ENCODE data around the gene ELSPBP1. TPM values are rescaled to one million over a fixed set of nuclear protein-coding genes. Genes with fewer than 3 reads are reported as not detected.

ELSPBP1 gene
- total RNA-seq, result not detected in 2 replicates

GRCh38 chr19:47994209-47994802, at the start of gene ELSPBP1:
TSS of gene ELSPBP1 (plus strand) at chr19:47994632. CDS start at chr19:48008668, 14,036 bp downstream.

GRCh38 chr19:47992070-47992469, 2.4 kb upstream of the ELSPBP1 start, which contains the start of gene BSPH1:
TSS of gene BSPH1 (minus strand) at chr19:47992170. CDS start at chr19:47992081, 89 bp downstream.

GRCh38 chr19:48043675-48044258, 49.3 kb downstream of the ELSPBP1 start, which contains the start of gene CABP5:
TSS of gene CABP5 (minus strand) at chr19:48044079. CDS start at chr19:48043922, 157 bp downstream.

Other genes starting within 250 kb of the ELSPBP1 start
- gene NOP53, start 249.1 kb upstream of the ELSPBP1 start, total RNA-seq, result 71.7 and 79.7 TPM in 2 replicates
- gene SELENOW, start 215.9 kb upstream of the ELSPBP1 start, total RNA-seq, result 217 and 234 TPM in 2 replicates
- not detected in 2 replicates for gene TPRX1, start 190.1 kb upstream of the ELSPBP1 start, total RNA-seq
- not detected in 2 replicates for gene CRX, start 172.7 kb upstream of the ELSPBP1 start, total RNA-seq
- not detected in 2 replicates for gene TPRX2, start 135.4 kb upstream of the ELSPBP1 start, total RNA-seq
- not detected in 2 replicates for gene SULT2A1, start 108.3 kb upstream of the ELSPBP1 start, total RNA-seq
- not detected in 2 replicates for gene BSPH1, start 2.5 kb upstream of the ELSPBP1 start, total RNA-seq
- gene CABP5, start 49.4 kb downstream of the ELSPBP1 start, total RNA-seq, result not detected in 2 replicates
- gene PLA2G4C, start 116.2 kb downstream of the ELSPBP1 start, total RNA-seq, result 4.7 and 27.1 TPM in 2 replicates
- gene LIG1, start 175.7 kb downstream of the ELSPBP1 start, total RNA-seq, result 16.2 and 45.7 TPM in 2 replicates
- gene ZSWIM9, start 176.0 kb downstream of the ELSPBP1 start, total RNA-seq, result 4.9 and 6.0 TPM in 2 replicates

Measured in smooth muscle cell of trachea (primary cell).